Measurements from ENCODE around the gene CLCA2. TPM values are rescaled to one million over a fixed set of nuclear protein-coding genes. Genes with fewer than 3 reads are reported as not detected.

The CLCA2 gene
- polyA plus RNA-seq, 1 of the 3 experiments (the other 2 are of a cell fraction) = 0.02 TPM

Other genes starting within 250 kb of the CLCA2 start
- gene ODF2L, start 27.8 kb upstream of the CLCA2 start, polyA plus RNA-seq (2012; rRNA removed) = 5.3 and 7.9 TPM in 2 replicates
- gene CLCA1, start 44.8 kb downstream of the CLCA2 start, polyA plus RNA-seq (2012; rRNA removed) = not detected in 2 replicates
- gene CLCA4, start 122.9 kb downstream of the CLCA2 start, polyA plus RNA-seq (2012; rRNA removed) = not detected in 2 replicates

Measured in SK-N-SH (cell line).